GM10847 (cell line): ENCODE data around the gene HPSE.

ENCODE experiments used
- POLR2A ChIP-seq: IDR thresholded peaks from 2 replicates; pipeline ENCODE4 v1.6.1; 2011; ENCODE audit not compliant: insufficient read length; ENCODE audit errors: extremely low read depth

The HPSE gene

DNA sequence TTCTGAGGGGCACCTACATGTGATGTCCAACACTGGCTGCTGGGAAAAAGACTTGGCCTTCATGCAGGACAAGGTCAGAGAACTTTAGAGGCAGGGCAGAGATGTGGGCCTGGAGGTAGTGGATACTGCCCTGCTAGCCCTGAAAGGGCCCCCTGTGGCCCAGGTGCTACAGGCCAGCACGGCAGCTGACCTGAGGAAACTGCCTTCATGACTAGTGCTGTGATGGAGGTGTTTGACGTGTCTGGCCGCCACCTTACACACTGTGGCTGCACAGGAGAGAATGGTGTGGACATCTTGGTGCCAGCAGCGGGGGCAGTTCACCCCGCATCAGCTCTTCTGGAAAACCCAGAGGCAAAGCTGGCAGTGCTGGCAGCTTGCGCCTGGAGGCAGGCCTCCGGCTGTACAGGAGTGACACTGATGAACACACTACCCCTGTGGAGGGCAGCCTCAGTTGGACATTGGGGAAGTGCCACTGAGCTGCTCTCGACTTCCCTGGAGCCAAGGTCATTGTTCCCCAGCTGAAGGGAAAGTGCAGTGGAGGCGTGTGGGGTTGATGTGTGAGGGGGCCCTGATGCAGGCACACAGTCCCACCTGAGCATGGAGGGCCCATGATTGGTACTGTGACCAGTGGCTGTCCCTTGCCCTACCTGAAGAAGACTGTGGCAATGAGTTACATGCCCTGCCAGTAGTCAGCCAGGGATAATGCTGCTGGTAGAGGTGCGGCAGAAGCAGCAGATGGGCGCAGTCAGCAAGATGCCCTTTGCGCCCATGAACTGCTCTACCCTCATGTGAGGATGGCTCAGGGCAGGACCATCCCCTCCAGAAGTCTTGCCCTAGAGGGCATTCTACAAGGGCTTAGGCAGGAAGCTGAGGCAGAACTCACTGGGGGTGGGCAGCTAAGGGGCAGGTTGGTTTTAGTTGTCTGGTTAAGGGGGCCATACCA is 87.0 kb downstream of the HPSE start:
- no peak for TF ChIP-seq POLR2A
